ENCODE results near the gene MCRIP2.

MCRIP2 gene

DNA sequence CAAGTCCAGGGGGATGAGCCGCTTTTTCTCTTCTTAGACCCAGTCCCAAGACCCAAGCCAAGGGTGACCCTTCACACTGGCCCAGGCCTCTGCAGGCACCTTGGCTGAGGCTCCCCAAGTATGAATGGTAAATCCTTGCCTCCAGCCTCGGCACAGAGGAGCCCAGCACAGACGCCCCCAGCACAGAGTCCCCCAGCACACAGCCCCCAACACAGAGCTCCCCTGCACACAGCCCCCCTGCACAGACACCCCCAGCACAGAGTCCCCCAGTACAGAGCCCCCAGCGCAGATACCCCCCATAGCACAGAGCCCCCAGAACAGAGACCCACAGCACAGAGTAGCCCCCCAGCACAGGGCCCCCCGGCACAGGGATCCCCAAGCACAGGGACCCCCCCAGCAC is 1.0 kb upstream of the MCRIP2 start:
- TF ChIP-seq, protein P1, sequence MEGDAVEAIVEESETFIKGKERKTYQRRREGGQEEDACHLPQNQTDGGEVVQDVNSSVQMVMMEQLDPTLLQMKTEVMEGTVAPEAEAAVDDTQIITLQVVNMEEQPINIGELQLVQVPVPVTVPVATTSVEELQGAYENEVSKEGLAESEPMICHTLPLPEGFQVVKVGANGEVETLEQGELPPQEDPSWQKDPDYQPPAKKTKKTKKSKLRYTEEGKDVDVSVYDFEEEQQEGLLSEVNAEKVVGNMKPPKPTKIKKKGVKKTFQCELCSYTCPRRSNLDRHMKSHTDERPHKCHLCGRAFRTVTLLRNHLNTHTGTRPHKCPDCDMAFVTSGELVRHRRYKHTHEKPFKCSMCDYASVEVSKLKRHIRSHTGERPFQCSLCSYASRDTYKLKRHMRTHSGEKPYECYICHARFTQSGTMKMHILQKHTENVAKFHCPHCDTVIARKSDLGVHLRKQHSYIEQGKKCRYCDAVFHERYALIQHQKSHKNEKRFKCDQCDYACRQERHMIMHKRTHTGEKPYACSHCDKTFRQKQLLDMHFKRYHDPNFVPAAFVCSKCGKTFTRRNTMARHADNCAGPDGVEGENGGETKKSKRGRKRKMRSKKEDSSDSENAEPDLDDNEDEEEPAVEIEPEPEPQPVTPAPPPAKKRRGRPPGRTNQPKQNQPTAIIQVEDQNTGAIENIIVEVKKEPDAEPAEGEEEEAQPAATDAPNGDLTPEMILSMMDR (IDR thresholded peaks at IDR 0.05; ENCODE audit: insufficient read depth, low read length) = no peak
- TF ChIP-seq, protein P2, sequence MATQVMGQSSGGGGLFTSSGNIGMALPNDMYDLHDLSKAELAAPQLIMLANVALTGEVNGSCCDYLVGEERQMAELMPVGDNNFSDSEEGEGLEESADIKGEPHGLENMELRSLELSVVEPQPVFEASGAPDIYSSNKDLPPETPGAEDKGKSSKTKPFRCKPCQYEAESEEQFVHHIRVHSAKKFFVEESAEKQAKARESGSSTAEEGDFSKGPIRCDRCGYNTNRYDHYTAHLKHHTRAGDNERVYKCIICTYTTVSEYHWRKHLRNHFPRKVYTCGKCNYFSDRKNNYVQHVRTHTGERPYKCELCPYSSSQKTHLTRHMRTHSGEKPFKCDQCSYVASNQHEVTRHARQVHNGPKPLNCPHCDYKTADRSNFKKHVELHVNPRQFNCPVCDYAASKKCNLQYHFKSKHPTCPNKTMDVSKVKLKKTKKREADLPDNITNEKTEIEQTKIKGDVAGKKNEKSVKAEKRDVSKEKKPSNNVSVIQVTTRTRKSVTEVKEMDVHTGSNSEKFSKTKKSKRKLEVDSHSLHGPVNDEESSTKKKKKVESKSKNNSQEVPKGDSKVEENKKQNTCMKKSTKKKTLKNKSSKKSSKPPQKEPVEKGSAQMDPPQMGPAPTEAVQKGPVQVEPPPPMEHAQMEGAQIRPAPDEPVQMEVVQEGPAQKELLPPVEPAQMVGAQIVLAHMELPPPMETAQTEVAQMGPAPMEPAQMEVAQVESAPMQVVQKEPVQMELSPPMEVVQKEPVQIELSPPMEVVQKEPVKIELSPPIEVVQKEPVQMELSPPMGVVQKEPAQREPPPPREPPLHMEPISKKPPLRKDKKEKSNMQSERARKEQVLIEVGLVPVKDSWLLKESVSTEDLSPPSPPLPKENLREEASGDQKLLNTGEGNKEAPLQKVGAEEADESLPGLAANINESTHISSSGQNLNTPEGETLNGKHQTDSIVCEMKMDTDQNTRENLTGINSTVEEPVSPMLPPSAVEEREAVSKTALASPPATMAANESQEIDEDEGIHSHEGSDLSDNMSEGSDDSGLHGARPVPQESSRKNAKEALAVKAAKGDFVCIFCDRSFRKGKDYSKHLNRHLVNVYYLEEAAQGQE (IDR thresholded peaks at IDR 0.05; ENCODE audit: insufficient replicate concordance, low read depth) = no peak
- no peak for TF ChIP-seq POLR2AphosphoS5 (IDR thresholded peaks at IDR 0.05; ENCODE audit: low read depth)
- TF ChIP-seq GABPA (IDR thresholded peaks at IDR 0.05; ENCODE audit: low read depth) = no peak
- TF ChIP-seq SPI1 (IDR thresholded peaks at IDR 0.05; ENCODE audit: borderline replicate concordance, low read depth) = no peak
- no peak for DNase-seq (ENCODE audit: low read depth in 1 of 2, low spot score in 1 of 2)
- no peaks in the 10 kb centered on the region for H3K27me3 ChIP-seq (ENCODE audit: insufficient read depth, poor library complexity, severe bottlenecking)
- no peak overlapping the region for H3K27ac ChIP-seq (replicated peaks)
- peak overlapping the region; percentile 68 for H3K4me3 ChIP-seq (replicated peaks; ENCODE audit: insufficient read depth, low read length)

DNA sequence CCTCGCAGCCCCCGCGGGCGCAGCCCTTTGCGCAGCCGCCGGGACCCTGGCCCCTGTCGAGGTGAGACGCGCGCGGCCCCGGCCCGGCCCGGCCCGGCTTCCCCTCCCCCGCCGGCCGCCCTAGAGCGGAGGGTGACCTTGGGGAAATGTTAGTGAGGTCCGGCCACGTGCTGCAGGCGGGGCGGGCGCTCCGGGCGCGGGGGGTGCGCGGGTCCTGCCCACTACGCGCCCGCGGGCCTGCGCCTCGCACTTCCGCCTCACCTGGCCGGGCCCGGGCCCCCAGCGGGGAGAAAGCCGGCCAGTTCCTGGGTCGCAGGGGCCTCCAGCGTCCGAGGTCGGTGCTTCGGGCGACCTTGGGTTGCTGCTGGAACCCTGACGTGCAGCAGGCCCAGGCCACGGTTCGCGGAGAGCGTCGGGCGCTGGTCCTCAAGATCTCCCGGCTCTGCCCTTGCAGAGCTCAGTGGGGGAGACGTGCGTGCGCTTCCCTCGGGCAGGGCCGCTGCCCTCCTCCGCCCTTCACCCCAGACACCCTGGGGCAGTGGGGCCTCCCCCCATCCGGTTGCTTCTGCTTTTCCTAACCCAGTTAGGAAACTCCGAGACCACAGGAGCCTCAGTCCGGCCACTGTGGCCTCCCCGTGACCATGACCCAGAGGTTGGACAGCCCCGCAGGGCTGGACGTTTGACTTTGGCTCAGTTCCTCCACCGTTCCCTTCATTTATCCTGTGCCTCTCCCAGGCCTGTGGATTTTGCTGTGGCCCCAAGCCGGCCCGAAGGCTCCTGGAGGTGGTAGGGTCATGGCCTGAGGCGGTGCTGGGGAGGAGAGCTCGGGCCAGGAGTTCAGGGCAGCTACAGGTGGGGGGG is 791 bp downstream of the MCRIP2 start:
- Histone ChIP-seq H3K27ac (replicated peaks) (peak overlapping the region; percentile 93), H3K4me3 (replicated peaks; ENCODE audit: insufficient read depth, low read length) (peak overlapping the region; percentile 68), H3K27me3 (ENCODE audit: insufficient read depth, poor library complexity, severe bottlenecking) (no peaks in the 10 kb centered on the region)
- TF ChIP-seq GABPA (IDR thresholded peaks at IDR 0.05; ENCODE audit: low read depth) (no peak), SPI1 (IDR thresholded peaks at IDR 0.05; ENCODE audit: borderline replicate concordance, low read depth) (0 out of 2 replicates have a peak, but pooled peaks have one; percentile 9), POLR2AphosphoS5 (IDR thresholded peaks at IDR 0.05; ENCODE audit: low read depth) (no peak)
- TF ChIP-seq, protein P1 (IDR thresholded peaks at IDR 0.05; ENCODE audit: insufficient read depth, low read length) = no peak
- TF ChIP-seq, protein P2 (IDR thresholded peaks at IDR 0.05; ENCODE audit: insufficient replicate concordance, low read depth) = peak; percentile 15
- DNase-seq (ENCODE audit: low read depth in 1 of 2, low spot score in 1 of 2) = peak; percentile 62 to 78

DNA sequence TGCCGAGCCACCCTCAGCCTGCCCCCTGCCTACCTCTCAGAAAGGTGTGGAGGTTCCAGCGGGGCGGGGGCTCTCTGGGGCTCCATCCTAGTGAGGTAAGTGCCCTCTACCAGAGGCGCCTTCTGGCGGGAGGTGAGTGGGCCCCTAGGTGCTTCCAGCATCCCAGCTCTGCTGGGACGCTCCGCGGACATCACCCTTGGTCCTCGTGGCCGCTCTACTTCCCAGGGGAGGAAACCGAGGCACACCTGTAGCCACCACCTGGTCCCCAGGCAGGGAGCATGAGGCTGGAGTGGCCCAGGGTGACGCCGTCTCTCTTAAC is 1.4 kb downstream of the MCRIP2 start:
- TF ChIP-seq SPI1 (IDR thresholded peaks at IDR 0.05; ENCODE audit: borderline replicate concordance, low read depth) (no peak), GABPA (IDR thresholded peaks at IDR 0.05; ENCODE audit: low read depth) (no peak), POLR2AphosphoS5 (IDR thresholded peaks at IDR 0.05; ENCODE audit: low read depth) (no peak)
- TF ChIP-seq, protein P2 (IDR thresholded peaks at IDR 0.05; ENCODE audit: insufficient replicate concordance, low read depth) = no peak
- TF ChIP-seq, protein P1 (IDR thresholded peaks at IDR 0.05; ENCODE audit: insufficient read depth, low read length) = no peak
- Histone ChIP-seq H3K27ac (replicated peaks) (peak overlapping the region; percentile 93), H3K27me3 (ENCODE audit: insufficient read depth, poor library complexity, severe bottlenecking) (no peaks in the 10 kb centered on the region), H3K4me3 (replicated peaks; ENCODE audit: insufficient read depth, low read length) (peak overlapping the region; percentile 68)
- no peak for DNase-seq (ENCODE audit: low read depth in 1 of 2, low spot score in 1 of 2)

Measured in HL-60 (cell line).